Testis (tissue), 2 donors: ENCODE results near the gene AMY1A.
"Not testable (repeated sequence)": the region's sequence is repeated elsewhere in the genome, so short reads cannot be mapped to it uniquely, and the experiment has no call there.

Source experiments
- POLR2A ChIP-seq: fragments of 450-650 bp; IDR thresholded peaks from one replicate; pipeline ENCODE4 v1.6.1; 2017; ENCODE audit warnings: antibody characterized with exemption, mild to moderate bottlenecking, moderate library complexity
- TF ChIP-seq, protein P1 (sequence below), 3 experiments: fragments of 450-650 bp in 2 of 3; fragments of 200-600 bp in 1 of 3; sonication (generic) in 1 of 3; IDR thresholded peaks; one replicate each; pipeline ENCODE4 v1.5.1; 2016 to 2019; ENCODE audit warnings: antibody characterized with exemption in 3 of 3, mild to moderate bottlenecking in 2 of 3, moderate library complexity in 1 of 3

GRCh38 chr1:103676335-103676734, 20.8 kb downstream of the AMY1A start:
- TF ChIP-seq, protein P1, sequence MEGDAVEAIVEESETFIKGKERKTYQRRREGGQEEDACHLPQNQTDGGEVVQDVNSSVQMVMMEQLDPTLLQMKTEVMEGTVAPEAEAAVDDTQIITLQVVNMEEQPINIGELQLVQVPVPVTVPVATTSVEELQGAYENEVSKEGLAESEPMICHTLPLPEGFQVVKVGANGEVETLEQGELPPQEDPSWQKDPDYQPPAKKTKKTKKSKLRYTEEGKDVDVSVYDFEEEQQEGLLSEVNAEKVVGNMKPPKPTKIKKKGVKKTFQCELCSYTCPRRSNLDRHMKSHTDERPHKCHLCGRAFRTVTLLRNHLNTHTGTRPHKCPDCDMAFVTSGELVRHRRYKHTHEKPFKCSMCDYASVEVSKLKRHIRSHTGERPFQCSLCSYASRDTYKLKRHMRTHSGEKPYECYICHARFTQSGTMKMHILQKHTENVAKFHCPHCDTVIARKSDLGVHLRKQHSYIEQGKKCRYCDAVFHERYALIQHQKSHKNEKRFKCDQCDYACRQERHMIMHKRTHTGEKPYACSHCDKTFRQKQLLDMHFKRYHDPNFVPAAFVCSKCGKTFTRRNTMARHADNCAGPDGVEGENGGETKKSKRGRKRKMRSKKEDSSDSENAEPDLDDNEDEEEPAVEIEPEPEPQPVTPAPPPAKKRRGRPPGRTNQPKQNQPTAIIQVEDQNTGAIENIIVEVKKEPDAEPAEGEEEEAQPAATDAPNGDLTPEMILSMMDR (IDR thresholded peaks at IDR 0.05): not testable (repeated sequence)
- not testable (repeated sequence) for TF ChIP-seq POLR2A
